ENCODE measurements around the gene PERP. TPM values are rescaled to one million over a fixed set of nuclear protein-coding genes. Genes with fewer than 3 reads are reported as not detected.
"Not testable (repeated sequence)": the region's sequence is repeated elsewhere in the genome, so short reads cannot be mapped to it uniquely, and the experiment has no call there.

The PERP gene
- total and polyA plus RNA-seq, 2 donors (not counting 1 experiment from before 2014, with no cell fraction given) = 39.3 to 85.4 TPM

DNA sequence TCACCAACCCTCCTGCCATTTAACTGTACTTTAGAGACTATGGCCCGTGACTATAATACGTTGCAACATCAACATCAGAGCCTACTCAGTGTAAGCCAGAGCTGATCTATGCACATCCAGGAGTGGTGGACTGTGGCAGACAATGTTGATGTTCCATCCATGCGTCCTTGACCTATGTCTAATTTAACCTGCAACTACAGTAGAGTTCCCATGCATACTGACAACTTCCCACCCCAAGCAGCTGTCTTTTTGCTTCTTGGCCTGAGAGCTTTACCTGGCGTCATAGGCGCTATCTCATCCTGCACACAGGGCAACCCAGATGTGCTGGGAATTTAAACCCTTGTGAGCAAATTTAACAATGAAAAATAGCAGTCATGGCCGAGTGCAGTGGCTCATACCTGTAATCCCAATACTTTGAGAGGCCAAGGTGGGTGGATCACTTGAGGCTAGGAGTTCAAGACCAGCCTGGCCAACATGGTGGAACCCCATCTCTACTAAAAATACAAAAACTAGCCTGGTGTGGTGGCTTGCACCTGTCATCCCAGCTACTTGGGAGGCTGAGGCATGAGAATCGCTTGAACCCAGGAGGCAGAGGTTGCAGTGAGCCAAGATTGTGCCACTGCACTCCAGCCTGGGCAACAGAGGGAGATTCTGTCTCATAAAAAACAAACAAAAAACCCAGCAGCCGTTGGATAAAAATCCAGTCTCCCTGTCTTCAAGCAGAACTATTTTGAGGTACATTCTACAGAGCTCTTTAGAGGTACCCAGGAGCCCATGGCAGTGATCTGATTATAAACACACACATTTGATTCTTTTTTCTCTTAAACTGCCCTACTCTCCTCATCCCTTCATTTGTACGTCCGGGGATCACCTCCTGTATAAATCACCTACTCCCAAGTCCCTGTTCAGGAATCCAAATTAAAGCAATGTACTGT lies 22.0 kb downstream of the PERP start:
- H3K79me2 ChIP-seq (ENCODE audit: control insufficient read depth, insufficient read depth, low read length) = no peaks in the 10 kb centered on the region
- no peak overlapping the region for H3K4me2 ChIP-seq (ENCODE audit: extremely low read depth, insufficient read depth, low read length)
- H3K27me3 ChIP-seq (ENCODE audit: control insufficient read depth, insufficient read depth, low read length) = no peaks in the 10 kb centered on the region
- H4K20me1 ChIP-seq (ENCODE audit: control insufficient read depth, extremely low read depth, insufficient read depth, low read length) = no peaks in the 10 kb centered on the region
- no peak overlapping the region for H3K9ac ChIP-seq (ENCODE audit: insufficient read depth, low read length)
- TF ChIP-seq, protein P1, sequence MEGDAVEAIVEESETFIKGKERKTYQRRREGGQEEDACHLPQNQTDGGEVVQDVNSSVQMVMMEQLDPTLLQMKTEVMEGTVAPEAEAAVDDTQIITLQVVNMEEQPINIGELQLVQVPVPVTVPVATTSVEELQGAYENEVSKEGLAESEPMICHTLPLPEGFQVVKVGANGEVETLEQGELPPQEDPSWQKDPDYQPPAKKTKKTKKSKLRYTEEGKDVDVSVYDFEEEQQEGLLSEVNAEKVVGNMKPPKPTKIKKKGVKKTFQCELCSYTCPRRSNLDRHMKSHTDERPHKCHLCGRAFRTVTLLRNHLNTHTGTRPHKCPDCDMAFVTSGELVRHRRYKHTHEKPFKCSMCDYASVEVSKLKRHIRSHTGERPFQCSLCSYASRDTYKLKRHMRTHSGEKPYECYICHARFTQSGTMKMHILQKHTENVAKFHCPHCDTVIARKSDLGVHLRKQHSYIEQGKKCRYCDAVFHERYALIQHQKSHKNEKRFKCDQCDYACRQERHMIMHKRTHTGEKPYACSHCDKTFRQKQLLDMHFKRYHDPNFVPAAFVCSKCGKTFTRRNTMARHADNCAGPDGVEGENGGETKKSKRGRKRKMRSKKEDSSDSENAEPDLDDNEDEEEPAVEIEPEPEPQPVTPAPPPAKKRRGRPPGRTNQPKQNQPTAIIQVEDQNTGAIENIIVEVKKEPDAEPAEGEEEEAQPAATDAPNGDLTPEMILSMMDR (conservative IDR thresholded peaks at IDR 0.05 in 1 of 2, IDR thresholded peaks at IDR 0.05 in 1 of 2; ENCODE audit: low read depth in 1 of 2, low read length in 2 of 2) = no peak
- TF ChIP-seq EZH2 (IDR thresholded peaks at IDR 0.05; ENCODE audit: low read length, missing control alignments) = no peak
- H3K4me1 ChIP-seq (ENCODE audit: control insufficient read depth, extremely low read depth, insufficient read depth, low read length) = peaks cover 8% of the 10 kb centered on the region
- H2AFZ ChIP-seq (ENCODE audit: low read length) = no peak overlapping the region
- no peaks in the 10 kb centered on the region for H3K36me3 ChIP-seq (ENCODE audit: control insufficient read depth, insufficient read depth, low read length)
- H3K9me3 ChIP-seq (ENCODE audit: control insufficient read depth, insufficient read depth, low read depth, low read length) = no peaks in the 10 kb centered on the region
- no peak overlapping the region for H3K4me3 ChIP-seq (replicated peaks in 1 of 4; ENCODE audit: control extremely low read depth in 1 of 4, insufficient read depth in 1 of 4, low read depth in 3 of 4, low read length in 4 of 4)
- H3K27ac ChIP-seq (ENCODE audit: insufficient read depth, low read length) = no peak overlapping the region
- no peak for DNase-seq (ENCODE audit: low read depth in 2 of 2)

DNA sequence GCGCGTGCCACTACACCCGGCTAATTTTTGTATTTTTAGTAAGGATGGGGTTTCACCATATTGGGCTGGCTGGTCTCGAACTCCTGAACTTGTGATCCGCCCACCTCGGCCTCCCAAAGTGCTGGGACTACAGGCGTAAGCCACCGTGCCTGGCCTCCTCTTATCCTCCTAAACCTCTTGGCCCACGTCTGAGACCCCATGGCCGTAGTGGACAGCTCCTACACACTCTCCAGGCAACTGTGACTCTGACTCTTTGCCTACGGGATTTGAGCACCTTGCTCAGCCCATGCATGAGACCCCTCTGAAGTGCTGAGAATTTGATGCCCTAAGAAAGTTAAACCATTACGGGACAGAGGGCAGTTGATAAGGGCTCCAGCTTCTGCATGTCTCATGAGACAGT lies 25.0 kb downstream of the PERP start:
- H3K79me2 ChIP-seq (ENCODE audit: control insufficient read depth, insufficient read depth, low read length) = no peaks in the 10 kb centered on the region
- H3K9ac ChIP-seq (ENCODE audit: insufficient read depth, low read length) = no peak overlapping the region
- no peak overlapping the region for H3K4me3 ChIP-seq (replicated peaks in 1 of 4; ENCODE audit: control extremely low read depth in 1 of 4, insufficient read depth in 1 of 4, low read depth in 3 of 4, low read length in 4 of 4)
- TF ChIP-seq, protein P1 (conservative IDR thresholded peaks at IDR 0.05 in 1 of 2, IDR thresholded peaks at IDR 0.05 in 1 of 2; ENCODE audit: low read depth in 1 of 2, low read length in 2 of 2) = no peak
- no peaks in the 10 kb centered on the region for H3K27me3 ChIP-seq (ENCODE audit: control insufficient read depth, insufficient read depth, low read length)
- H3K27ac ChIP-seq (ENCODE audit: insufficient read depth, low read length) = no peak overlapping the region
- peaks cover 2% of the 10 kb centered on the region for H3K4me1 ChIP-seq (ENCODE audit: control insufficient read depth, extremely low read depth, insufficient read depth, low read length)
- H3K9me3 ChIP-seq (ENCODE audit: control insufficient read depth, insufficient read depth, low read depth, low read length) = no peaks in the 10 kb centered on the region
- no peak for DNase-seq (ENCODE audit: low read depth in 2 of 2)
- H3K36me3 ChIP-seq (ENCODE audit: control insufficient read depth, insufficient read depth, low read length) = no peaks in the 10 kb centered on the region
- no peaks in the 10 kb centered on the region for H4K20me1 ChIP-seq (ENCODE audit: control insufficient read depth, extremely low read depth, insufficient read depth, low read length)
- no peak overlapping the region for H3K4me2 ChIP-seq (ENCODE audit: extremely low read depth, insufficient read depth, low read length)
- H2AFZ ChIP-seq (ENCODE audit: low read length) = no peak overlapping the region

DNA sequence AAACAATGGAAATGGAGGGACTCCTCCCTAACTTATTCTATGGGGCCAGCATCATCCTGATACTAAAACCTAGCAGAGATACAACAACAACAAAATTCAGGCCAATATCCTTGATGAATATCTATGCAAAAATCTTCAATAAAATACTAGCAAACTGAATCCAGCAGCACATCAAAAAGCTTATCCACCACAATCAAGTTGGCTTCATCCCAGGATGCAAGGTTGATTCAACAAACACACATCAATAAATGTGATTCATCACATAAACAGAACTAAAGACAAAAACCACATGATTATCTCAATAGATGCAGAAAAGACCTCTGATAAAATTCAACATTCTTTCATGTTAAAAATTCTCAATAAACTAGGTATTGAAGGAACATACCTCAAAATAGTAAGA lies 27.7 kb downstream of the PERP start:
- not testable (repeated sequence) for H3K4me3 ChIP-seq (replicated peaks in 1 of 4; ENCODE audit: control extremely low read depth in 1 of 4, insufficient read depth in 1 of 4, low read depth in 3 of 4, low read length in 4 of 4); DNase-seq (ENCODE audit: low read depth in 2 of 2); H3K79me2 ChIP-seq (ENCODE audit: control insufficient read depth, insufficient read depth, low read length); H4K20me1 ChIP-seq (ENCODE audit: control insufficient read depth, extremely low read depth, insufficient read depth, low read length); H3K27ac ChIP-seq (ENCODE audit: insufficient read depth, low read length); H3K27me3 ChIP-seq (ENCODE audit: control insufficient read depth, insufficient read depth, low read length); H3K4me2 ChIP-seq (ENCODE audit: extremely low read depth, insufficient read depth, low read length); H2AFZ ChIP-seq (ENCODE audit: low read length); H3K4me1 ChIP-seq (ENCODE audit: control insufficient read depth, extremely low read depth, insufficient read depth, low read length); H3K9me3 ChIP-seq (ENCODE audit: control insufficient read depth, insufficient read depth, low read depth, low read length); H3K36me3 ChIP-seq (ENCODE audit: control insufficient read depth, insufficient read depth, low read length); H3K9ac ChIP-seq (ENCODE audit: insufficient read depth, low read length)
